KOPT-K1 (cell line): ENCODE results near the gene NAPSA.
A peak's percentile ranks its signal among the peaks of the same experiment; 100 is the strongest.

ENCODE experiments used
- H3K27ac ChIP-seq: fragments of 200-600 bp; sonication (generic); 2 replicates; pipeline ENCODE4 v1.5.1; 2016; ENCODE audit warnings: antibody characterized with exemption, mild to moderate bottlenecking, low read depth, low read length; ENCODE audit not compliant: poor library complexity, severe bottlenecking
- H3K36me3 ChIP-seq: fragments of 200-600 bp; sonication (generic); 2 replicates; pipeline ENCODE4 v1.5.1; 2017; ENCODE audit warnings: antibody characterized with exemption, mild to moderate bottlenecking, low read length, moderate library complexity; ENCODE audit not compliant: insufficient read depth
- H3K9me3 ChIP-seq: fragments of 200-600 bp; sonication (generic); 2 replicates; pipeline ENCODE4 v1.5.1; 2017; ENCODE audit warnings: antibody characterized with exemption, low read length, mild to moderate bottlenecking; ENCODE audit not compliant: insufficient read depth, poor library complexity, severe bottlenecking

The NAPSA gene

DNA sequence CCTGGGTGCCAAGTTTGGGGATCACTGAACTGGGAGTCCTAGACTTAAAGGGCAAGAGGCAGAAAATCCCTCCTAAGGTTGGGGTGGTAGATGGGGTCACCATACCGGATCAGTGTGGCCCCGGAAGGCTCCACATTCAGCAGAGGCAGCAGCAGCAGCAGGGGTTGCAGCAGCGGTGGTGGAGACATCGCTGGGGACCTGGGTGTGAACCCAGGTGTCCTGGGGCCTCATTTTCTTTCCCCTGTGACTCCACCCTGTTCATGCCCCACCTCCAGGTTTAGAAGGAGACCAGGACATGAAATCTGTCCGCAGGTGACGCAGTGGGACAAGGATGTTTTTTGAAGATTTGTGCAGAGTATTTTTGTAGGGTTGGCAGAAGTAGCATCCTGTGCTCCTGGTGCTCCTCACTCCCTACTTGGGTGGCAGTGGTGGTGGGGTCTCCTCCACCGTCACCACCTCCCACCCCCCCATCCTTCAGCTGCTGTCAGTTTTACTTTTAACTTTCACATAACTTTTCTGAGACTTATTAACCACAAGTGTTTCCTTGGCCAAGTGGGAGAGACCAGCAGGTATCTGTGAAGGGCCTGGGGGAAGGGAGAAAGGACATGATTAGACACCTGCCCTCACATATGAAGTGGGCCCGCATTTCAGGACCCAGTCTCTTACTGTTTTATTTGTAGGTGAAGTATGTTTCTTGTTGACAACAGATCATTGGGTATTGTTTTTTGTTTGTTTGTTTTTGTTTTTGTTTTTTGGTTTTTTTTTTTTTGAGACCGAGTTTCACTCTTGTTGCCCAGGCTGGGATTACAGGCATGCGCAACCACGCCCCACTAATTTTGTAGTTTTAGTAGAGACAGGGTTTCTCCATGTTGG lies at the start of gene NAPSA:
Gene NAPSA, minus strand, starts transcription at position 206 of the 873 bp plus-strand sequence. Its CDS starts 18 bp downstream, at position 188.
- Histone ChIP-seq H3K9me3 (no peaks in the 10 kb centered on the region), H3K36me3 (no peaks in the 10 kb centered on the region), H3K27ac (peak within 1 kb of the TSS; percentile 39)

- Histone ChIP-seq H3K36me3 (peaks cover 94% of the 10 kb centered on the region), H3K27ac (no peak overlapping the region)
These were observed 48.1 kb upstream of the NAPSA start for GRCh38 chr19:50413531-50413930.

DNA sequence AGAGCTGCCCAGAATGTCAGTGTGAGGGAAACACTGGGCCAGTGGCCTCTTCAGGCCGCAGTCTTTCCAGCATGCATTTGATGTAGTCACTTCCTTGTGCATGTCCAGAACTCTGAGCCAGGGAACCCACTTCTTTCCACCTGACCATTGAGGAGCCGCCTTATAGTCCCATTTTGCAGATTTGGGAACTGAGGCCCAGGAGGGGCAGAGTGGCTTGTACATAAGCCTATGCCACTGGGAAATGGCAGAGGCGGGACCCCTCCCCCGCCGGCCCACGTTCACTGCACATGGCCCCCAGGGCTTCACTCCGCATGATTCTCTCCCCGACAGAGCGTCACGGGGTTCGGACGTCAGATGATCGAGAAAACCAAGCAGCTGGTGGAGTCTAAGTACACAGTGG lies 47.7 kb upstream of the NAPSA start:
- Histone ChIP-seq H3K9me3 (no peaks in the 10 kb centered on the region), H3K36me3 (peaks cover 94% of the 10 kb centered on the region), H3K27ac (no peak overlapping the region)

More at GRCh38 chr19:50413531-50413930, 48.1 kb upstream of the NAPSA start:
- H3K9me3 ChIP-seq = no peaks in the 10 kb centered on the region

DNA sequence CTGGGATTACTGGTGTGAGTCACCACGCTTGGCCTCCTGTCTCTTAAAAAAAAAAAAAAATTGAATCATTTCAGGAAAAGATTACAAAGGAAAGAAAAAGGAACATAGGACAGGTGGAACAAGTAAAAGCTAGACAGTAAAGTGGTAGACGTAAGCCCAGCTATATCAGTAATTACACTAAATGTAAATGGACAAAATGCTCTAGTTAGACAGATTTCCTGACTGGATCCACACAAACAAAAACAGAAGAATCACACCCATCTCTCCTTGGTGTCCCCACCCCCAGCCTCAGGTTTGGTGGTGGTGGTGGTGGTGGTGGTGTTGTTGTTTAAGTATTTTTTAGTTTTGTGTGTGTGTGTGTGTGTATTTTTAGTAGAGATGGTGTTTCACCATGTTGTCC lies 47.0 kb upstream of the NAPSA start:
- Histone ChIP-seq H3K9me3 (no peaks in the 10 kb centered on the region), H3K36me3 (peaks cover 95% of the 10 kb centered on the region), H3K27ac (no peak overlapping the region)

- Histone ChIP-seq H3K27ac (no peak overlapping the region), H3K36me3 (peaks cover 96% of the 10 kb centered on the region)
These were observed 44.7 kb upstream of the NAPSA start for GRCh38 chr19:50410109-50410508.

GRCh38 chr19:50409347-50409746 lies 43.9 kb upstream of the NAPSA start:
- Histone ChIP-seq H3K36me3 (peaks cover 96% of the 10 kb centered on the region), H3K9me3 (no peaks in the 10 kb centered on the region), H3K27ac (no peak overlapping the region)

More at GRCh38 chr19:50410109-50410508, 44.7 kb upstream of the NAPSA start:
- no peaks in the 10 kb centered on the region for H3K9me3 ChIP-seq

- H3K36me3 ChIP-seq = peaks cover 96% of the 10 kb centered on the region
- no peak overlapping the region for H3K27ac ChIP-seq
- no peaks in the 10 kb centered on the region for H3K9me3 ChIP-seq
These were observed 41.4 kb upstream of the NAPSA start for GRCh38 chr19:50406829-50407228.

- no peaks in the 10 kb centered on the region for H3K9me3 ChIP-seq
- no peak overlapping the region for H3K27ac ChIP-seq
- peaks cover 96% of the 10 kb centered on the region for H3K36me3 ChIP-seq
These were observed 40.8 kb upstream of the NAPSA start for GRCh38 chr19:50406156-50406820.

- no peaks in the 10 kb centered on the region for H3K9me3 ChIP-seq
- H3K27ac ChIP-seq = no peak overlapping the region
- peaks cover 91% of the 10 kb centered on the region for H3K36me3 ChIP-seq
These were observed 37.3 kb upstream of the NAPSA start for GRCh38 chr19:50402544-50403301.

DNA sequence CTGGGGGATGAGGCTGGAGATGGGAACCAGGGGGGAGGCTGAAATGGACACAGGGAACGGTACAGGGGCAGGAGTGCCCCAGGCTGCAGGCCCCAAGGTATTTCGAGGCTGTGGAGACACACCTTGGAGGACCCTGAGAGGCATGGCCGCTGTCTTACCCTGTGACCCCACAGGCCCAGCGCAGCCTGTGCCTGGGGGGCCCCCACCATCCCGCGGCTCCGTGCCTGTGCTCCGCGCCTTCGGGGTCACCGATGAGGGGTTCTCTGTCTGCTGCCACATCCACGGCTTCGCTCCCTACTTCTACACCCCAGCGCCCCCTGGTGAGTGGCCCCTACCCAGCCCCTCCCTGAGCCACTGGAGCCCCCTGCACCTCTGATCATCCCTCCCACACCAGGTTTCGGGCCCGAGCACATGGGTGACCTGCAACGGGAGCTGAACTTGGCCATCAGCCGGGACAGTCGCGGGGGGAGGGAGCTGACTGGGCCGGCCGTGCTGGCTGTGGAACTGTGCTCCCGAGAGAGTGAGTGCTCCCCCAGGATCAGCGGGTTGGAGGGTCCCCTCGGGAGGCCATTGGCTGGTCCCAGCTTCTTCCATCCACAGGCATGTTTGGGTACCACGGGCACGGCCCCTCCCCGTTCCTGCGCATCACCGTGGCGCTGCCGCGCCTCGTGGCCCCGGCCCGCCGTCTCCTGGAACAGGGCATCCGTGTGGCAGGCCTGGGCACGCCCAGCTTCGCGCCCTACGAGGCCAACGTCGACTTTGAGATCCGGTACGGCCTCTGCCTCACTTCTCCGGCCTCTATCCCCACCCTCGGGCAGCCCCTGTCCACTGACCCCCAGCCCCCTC lies 36.4 kb upstream of the NAPSA start:
- Histone ChIP-seq H3K27ac (no peak overlapping the region), H3K9me3 (no peaks in the 10 kb centered on the region), H3K36me3 (peaks cover 86% of the 10 kb centered on the region)

DNA sequence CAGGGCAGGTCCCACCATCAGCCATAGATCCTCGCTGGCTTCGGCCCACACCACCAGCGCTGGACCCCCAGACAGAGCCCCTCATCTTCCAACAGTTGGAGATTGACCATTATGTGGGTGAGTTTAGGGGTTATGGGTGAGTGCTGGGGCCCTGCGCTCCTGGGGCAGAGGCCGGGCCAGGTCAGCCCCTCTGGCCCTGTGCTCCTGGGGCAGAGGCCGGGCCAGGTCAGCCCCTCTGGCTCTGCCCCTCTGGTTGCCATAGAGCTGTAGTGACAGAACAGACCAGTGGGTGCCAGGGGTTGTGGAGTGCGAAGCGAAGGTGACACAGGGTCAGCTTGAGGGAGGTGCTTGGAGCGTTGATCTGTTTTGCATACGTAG lies 33.9 kb upstream of the NAPSA start:
- no peaks in the 10 kb centered on the region for H3K9me3 ChIP-seq
- H3K36me3 ChIP-seq = peaks cover 76% of the 10 kb centered on the region
- no peak overlapping the region for H3K27ac ChIP-seq

GRCh38 chr19:50398675-50399367 lies 33.4 kb upstream of the NAPSA start:
- no peaks in the 10 kb centered on the region for H3K9me3 ChIP-seq
- H3K27ac ChIP-seq = no peak overlapping the region
- peaks cover 76% of the 10 kb centered on the region for H3K36me3 ChIP-seq

DNA sequence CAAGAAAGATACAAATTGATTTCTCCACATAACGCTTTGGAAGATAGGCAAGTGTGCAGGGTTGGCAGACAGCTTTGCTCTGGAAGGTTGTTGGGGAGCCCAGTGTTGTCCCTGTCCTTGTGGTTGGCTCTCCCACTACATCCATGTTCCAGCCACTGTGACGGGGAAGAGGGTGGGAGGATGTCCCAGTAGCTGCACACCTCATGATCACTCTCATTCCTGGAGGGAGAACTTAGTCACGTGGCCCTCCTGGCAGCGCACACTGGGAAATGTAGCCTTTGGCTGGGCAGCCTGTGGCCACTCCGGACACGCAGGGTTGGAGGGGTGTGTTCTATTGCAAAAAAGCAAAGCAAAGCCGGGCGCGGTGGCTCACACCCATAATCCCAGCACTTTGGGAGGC lies 28.6 kb upstream of the NAPSA start:
- Histone ChIP-seq H3K27ac (no peak overlapping the region), H3K36me3 (peaks cover 61% of the 10 kb centered on the region), H3K9me3 (no peaks in the 10 kb centered on the region)

DNA sequence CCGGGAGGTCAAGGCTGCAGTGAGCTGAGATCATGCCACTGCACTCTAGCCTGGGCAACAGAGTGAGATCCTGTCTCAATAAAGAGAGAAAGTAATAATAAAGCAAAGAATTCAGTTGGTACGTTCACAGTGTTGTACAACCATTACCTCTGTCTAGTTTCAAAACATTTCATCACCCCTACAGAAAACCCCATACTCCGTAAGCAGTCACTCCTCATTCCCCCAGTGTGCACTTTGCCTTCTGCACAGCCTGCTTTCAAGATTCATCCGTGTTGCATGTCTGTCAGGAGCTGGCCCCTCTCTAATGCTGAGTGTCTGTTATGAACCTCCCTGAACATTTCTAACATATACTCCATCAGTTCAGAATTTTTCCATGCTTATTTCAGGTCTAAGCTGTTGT lies 28.1 kb upstream of the NAPSA start:
- Histone ChIP-seq H3K36me3 (peaks cover 61% of the 10 kb centered on the region), H3K27ac (no peak overlapping the region), H3K9me3 (no peaks in the 10 kb centered on the region)
